RWPE1 (cell line): Measurements from ENCODE around the gene ZNF213.
A peak's percentile ranks its signal among the peaks of the same experiment; 100 is the strongest.

Source experiments
- CTCF ChIA-PET: fragments of 350-600 bp; sonication (Branson Sonifier 250); formaldehyde crosslinking; extraction: SDS; loops from one replicate; lab custom pipeline; 2021; lab: Yijun Ruan, JAX
- POLR2A ChIA-PET: fragments of 400-600 bp; formaldehyde crosslinking; extraction: SDS; loops from one replicate; lab custom pipeline; 2020; ENCODE audit warnings: antibody characterized with exemption; ENCODE audit not compliant: low non-redundant PET; lab: Yijun Ruan, JAX
- DNase-seq: peaks from one replicate; pipeline ENCODE4 v3.0.0; 2012; ENCODE audit warnings: low spot score
- H3K27ac ChIP-seq: fragments of 450-650 bp; 2 replicates; pipeline ENCODE4 v1.5.1; 2017
- TF ChIP-seq, protein P1 (sequence below): fragments of 450-650 bp; conservative IDR thresholded peaks from 2 replicates; pipeline ENCODE4 v1.5.1; 2017; ENCODE audit warnings: low read depth, mild to moderate bottlenecking

ZNF213 gene

GRCh38 chr16:3187798-3188674 is 53.2 kb downstream of the ZNF213 start, which contains the start of gene OR1F1:
TSS of gene OR1F1 (plus strand) at chr16:3188204.
- H3K27ac ChIP-seq = no peak within 1 kb of the TSS; the same call in 1 of the 2 replicates
- ChIA-PET POLR2A (no interaction called here), CTCF (no interaction called here)
- TF ChIP-seq, protein P1, sequence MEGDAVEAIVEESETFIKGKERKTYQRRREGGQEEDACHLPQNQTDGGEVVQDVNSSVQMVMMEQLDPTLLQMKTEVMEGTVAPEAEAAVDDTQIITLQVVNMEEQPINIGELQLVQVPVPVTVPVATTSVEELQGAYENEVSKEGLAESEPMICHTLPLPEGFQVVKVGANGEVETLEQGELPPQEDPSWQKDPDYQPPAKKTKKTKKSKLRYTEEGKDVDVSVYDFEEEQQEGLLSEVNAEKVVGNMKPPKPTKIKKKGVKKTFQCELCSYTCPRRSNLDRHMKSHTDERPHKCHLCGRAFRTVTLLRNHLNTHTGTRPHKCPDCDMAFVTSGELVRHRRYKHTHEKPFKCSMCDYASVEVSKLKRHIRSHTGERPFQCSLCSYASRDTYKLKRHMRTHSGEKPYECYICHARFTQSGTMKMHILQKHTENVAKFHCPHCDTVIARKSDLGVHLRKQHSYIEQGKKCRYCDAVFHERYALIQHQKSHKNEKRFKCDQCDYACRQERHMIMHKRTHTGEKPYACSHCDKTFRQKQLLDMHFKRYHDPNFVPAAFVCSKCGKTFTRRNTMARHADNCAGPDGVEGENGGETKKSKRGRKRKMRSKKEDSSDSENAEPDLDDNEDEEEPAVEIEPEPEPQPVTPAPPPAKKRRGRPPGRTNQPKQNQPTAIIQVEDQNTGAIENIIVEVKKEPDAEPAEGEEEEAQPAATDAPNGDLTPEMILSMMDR = no peak
- no peak for DNase-seq

DNA sequence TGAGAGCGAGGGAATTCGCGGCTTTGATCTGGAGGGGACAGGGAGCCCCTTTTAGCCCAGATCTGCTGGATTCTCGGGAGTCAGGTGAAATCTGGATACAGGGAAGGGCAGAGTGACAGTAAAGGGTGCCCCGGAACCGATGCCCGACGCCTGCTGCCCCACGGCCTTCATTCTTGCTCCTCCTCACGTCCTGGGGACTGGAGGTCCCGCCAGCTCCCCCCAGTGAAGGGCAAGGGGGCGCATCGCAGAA is 53.8 kb downstream of the ZNF213 start:
- DNase-seq = no peak

DNA sequence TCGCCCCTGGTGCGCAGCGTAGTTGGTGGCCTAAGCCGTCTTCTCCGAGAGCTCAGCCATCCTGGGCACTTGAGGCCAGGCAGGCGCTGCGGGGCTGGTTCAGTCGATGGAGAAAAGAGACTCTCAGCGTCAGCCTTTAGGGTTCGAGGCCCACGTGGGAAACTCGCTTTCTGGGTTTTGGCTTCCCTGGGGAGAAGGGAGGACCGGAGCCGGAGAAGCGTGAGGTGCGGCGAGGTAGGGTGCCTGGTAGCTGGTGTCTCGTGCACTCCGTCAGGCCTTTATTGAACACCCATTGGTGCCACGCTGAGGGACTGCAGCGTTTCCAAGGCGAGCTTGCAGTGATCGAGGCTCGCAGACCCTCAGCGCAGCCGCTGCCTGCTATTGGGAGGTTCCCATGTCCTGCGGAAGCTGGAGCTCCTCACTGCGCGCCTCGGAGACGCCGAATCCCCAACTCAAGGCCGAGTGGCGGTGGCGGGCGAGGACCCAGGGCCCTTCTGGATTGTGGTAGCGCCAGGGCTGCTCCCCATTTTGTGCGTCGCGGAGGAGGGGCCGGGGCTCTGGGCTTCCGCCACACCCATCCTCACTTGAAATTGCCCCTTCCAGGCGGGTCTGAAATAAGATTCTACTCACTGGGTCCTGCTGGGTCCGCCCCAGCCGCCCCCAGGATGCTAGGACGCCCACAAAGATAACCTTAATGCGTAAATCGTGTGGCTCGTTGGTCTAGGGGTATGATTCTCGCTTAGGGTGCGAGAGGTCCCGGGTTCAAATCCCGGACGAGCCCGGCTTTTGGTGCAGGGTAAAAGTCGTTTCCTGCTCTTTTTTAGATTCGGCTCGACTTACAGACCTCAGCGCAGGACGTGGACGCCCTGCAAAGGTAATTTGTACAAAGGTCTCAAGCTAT is 54.3 kb downstream of the ZNF213 start:
- no peak overlapping the region; the same call in 1 of the 2 replicates for H3K27ac ChIP-seq
- CTCF ChIA-PET = interaction anchor here (0.5 to 0.6 kb wide), 2 partner anchors 11 to 148 kb away, joined by 3 read pairs; no protein-coding TSS in a partner anchor
- peak; percentile 60 for DNase-seq
- TF ChIP-seq, protein P1 = no peak
- POLR2A ChIA-PET = no interaction called here

More for the DNA sequence above, 53.8 kb downstream of the ZNF213 start:
- TF ChIP-seq, protein P1 = no peak
- H3K27ac ChIP-seq = no peak overlapping the region; the same call in 1 of the 2 replicates
- ChIA-PET POLR2A (no interaction called here), CTCF (no interaction called here)

DNA sequence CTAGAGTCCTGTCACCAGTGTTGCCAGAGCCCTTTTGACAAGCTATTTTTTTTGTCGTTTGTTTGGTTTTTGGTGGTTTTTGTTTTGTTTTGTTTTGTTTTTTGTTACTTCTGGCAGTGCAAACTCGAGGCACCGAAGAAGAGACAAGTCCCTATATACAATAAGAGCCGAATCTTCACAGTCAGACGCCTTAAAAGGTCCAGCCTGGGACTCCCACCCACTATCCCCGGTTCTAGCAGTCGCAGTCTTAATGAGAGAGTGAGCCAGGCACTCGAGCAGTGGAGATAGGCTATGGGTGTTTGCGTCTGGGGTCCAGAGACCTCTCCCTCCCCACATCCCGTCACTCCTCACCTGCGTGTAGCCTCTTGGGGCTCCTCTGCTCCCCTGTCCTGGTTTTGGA is 55.0 kb downstream of the ZNF213 start:
- DNase-seq = no peak
- ChIA-PET CTCF (no interaction called here), POLR2A (interaction anchor here (0.6 kb wide), 1 partner anchor 339 kb away, joined by 10 read pairs; no protein-coding TSS in a partner anchor)
- TF ChIP-seq, protein P1 = no peak
- H3K27ac ChIP-seq = no peak overlapping the region

DNA sequence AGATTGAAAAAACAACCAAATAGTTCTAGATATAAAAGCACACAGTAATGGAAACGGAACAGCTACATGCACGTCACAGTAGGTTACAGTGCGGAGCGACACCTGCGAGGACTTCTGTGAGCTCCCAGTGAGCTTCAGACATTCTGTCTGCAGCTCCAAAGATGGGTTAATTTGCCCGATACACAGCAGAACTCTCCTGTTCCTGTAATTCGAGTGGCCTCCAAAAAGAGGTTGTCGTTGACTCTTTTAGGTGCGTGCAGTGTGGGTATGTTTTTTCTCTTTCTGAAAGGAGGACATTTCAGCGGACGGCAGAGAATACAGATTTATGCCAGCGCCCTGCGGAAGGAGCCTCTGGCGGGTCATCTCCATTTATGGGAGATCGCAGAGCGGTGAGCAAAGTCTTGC is 56.1 kb downstream of the ZNF213 start:
- POLR2A ChIA-PET = no interaction called here
- CTCF ChIA-PET = no interaction called here
- no peak for DNase-seq
- no peak overlapping the region for H3K27ac ChIP-seq
- TF ChIP-seq, protein P1 = no peak
